Brain pericyte (primary cell): Measurements from ENCODE around the gene OAS3.
"Not testable (repeated sequence)": the region's sequence is repeated elsewhere in the genome, so short reads cannot be mapped to it uniquely, and the experiment has no call there.

Experiments used
- DNase-seq: peaks from one replicate; pipeline ENCODE4 v3.0.0-alpha.2; 2012; ENCODE audit warnings: low read depth, low spot score

Gene OAS3

GRCh38 chr12:112937741-112938719 lies at the start of gene OAS3:
Gene OAS3 (plus strand): TSS chr12:112938474. CDS start chr12:112938531, 57 bp downstream.
- no peak for DNase-seq

GRCh38 chr12:112891093-112892024 lies 46.9 kb upstream of the OAS3 start:
- DNase-seq: no peak

- no peak for DNase-seq
These were observed 45.4 kb upstream of the OAS3 start for GRCh38 chr12:112892856-112893255.

- no peak for DNase-seq
These were observed 44.1 kb upstream of the OAS3 start for GRCh38 chr12:112894128-112894527.

GRCh38 chr12:112898380-112898779 lies 39.9 kb upstream of the OAS3 start:
- DNase-seq: no peak

GRCh38 chr12:112900298-112901145 lies 37.8 kb upstream of the OAS3 start:
- no peak for DNase-seq

GRCh38 chr12:112901271-112901670 lies 37.0 kb upstream of the OAS3 start:
- no peak for DNase-seq

GRCh38 chr12:112904571-112904970 lies 33.7 kb upstream of the OAS3 start:
- DNase-seq: no peak

- no peak for DNase-seq
These were observed 32.7 kb upstream of the OAS3 start for GRCh38 chr12:112905451-112906089.

- no peak for DNase-seq
These were observed 31.4 kb upstream of the OAS3 start, which contains the start of gene OAS1 for GRCh38 chr12:112906712-112907414. Gene OAS1 (plus strand): TSS chr12:112906962. CDS start chr12:112907040, 78 bp downstream.

- no peak for DNase-seq
These were observed 30.7 kb upstream of the OAS3 start for GRCh38 chr12:112907415-112908157.

GRCh38 chr12:112908548-112908947 lies 29.7 kb upstream of the OAS3 start:
- DNase-seq: no peak

GRCh38 chr12:112909693-112910092 lies 28.6 kb upstream of the OAS3 start:
- DNase-seq: no peak

GRCh38 chr12:112913038-112913688 lies 25.1 kb upstream of the OAS3 start:
- DNase-seq: no peak

GRCh38 chr12:112913888-112914287 lies 24.4 kb upstream of the OAS3 start:
- DNase-seq: not testable (repeated sequence)

- no peak for DNase-seq
These were observed 22.0 kb upstream of the OAS3 start for GRCh38 chr12:112916270-112916669.

- no peak for DNase-seq
These were observed 19.2 kb upstream of the OAS3 start for GRCh38 chr12:112919121-112919520.

- no peak for DNase-seq
These were observed 13.3 kb upstream of the OAS3 start for GRCh38 chr12:112924986-112925385.
